Astrocyte (in vitro differentiated cells and primary cell): ENCODE measurements around the gene PLSCR3. TPM values are rescaled to one million over a fixed set of nuclear protein-coding genes. Genes with fewer than 3 reads are reported as not detected.

ENCODE experiments used
- DNase-seq: peaks from one replicate; pipeline ENCODE4 v3.0.0-alpha.2; 2010; ENCODE audit warnings: low read depth
- FAIRE-seq: peaks from 2 replicates; lab custom pipeline; 2011; peaks lifted over from hg19 to GRCh38; lab: Jason Lieb, UNC
- H2AFZ ChIP-seq: 2 replicates; pipeline ENCODE4 v1.6.0; 2012; ENCODE audit warnings: low read depth, low read length, inconsistent platforms
- H3K27ac ChIP-seq: 2 replicates; pipeline ENCODE4 v1.5.1; 2011; ENCODE audit warnings: low read depth, low read length, inconsistent platforms
- H3K27me3 ChIP-seq: 2 replicates; pipeline ENCODE4 v1.6.0; 2011; ENCODE audit warnings: low read length, inconsistent platforms; ENCODE audit not compliant: insufficient read depth
- H3K36me3 ChIP-seq: 2 replicates; pipeline ENCODE4 v1.5.1; 2011; ENCODE audit warnings: low read length, inconsistent platforms; ENCODE audit not compliant: insufficient read depth
- H3K4me1 ChIP-seq: 2 replicates; pipeline ENCODE4 v1.5.1; 2011; ENCODE audit warnings: low read length, inconsistent platforms; ENCODE audit not compliant: insufficient read depth
- H3K4me2 ChIP-seq: 2 replicates; pipeline ENCODE4 v1.6.0; 2012; ENCODE audit warnings: low read length, inconsistent platforms
- H3K4me3 ChIP-seq: 2 replicates; pipeline ENCODE4 v1.5.1; 2011; ENCODE audit warnings: low read depth, mild to moderate bottlenecking, low read length, inconsistent platforms; ENCODE audit not compliant: insufficient read depth
- H3K79me2 ChIP-seq: 2 replicates; pipeline ENCODE4 v1.6.0; 2012; ENCODE audit warnings: mild to moderate bottlenecking, low read length, inconsistent platforms; ENCODE audit not compliant: insufficient read depth
- H3K9ac ChIP-seq: 2 replicates; pipeline ENCODE4 v1.6.0; 2012; ENCODE audit warnings: mild to moderate bottlenecking, low read length, inconsistent platforms
- H3K9me3 ChIP-seq: 2 replicates; pipeline ENCODE4 v1.5.1; 2012; ENCODE audit warnings: low read depth, mild to moderate bottlenecking, low read length, inconsistent platforms; ENCODE audit not compliant: insufficient read depth
- H4K20me1 ChIP-seq: 2 replicates; pipeline ENCODE4 v1.6.0; 2012; ENCODE audit warnings: low read length, inconsistent platforms; ENCODE audit not compliant: insufficient read depth
- H3K27ac Mint-ChIP-seq: one replicate; pipeline ENCODE4 v1.8.0; 2021; ENCODE audit warnings: mild to moderate bottlenecking, mixed read lengths; ENCODE audit not compliant: unreplicated experiment
- H3K27me3 Mint-ChIP-seq: one replicate; pipeline ENCODE4 v1.8.0; 2021; ENCODE audit warnings: low read depth, mixed read lengths; ENCODE audit not compliant: unreplicated experiment
- H3K36me3 Mint-ChIP-seq: one replicate; pipeline ENCODE4 v1.8.0; 2021; ENCODE audit warnings: low read depth, mixed read lengths; ENCODE audit not compliant: unreplicated experiment
- H3K4me1 Mint-ChIP-seq: one replicate; pipeline ENCODE4 v1.8.0; 2021; ENCODE audit warnings: low read depth, mixed read lengths; ENCODE audit not compliant: unreplicated experiment
- H3K4me3 Mint-ChIP-seq: one replicate; pipeline ENCODE4 v1.8.0; 2021; ENCODE audit warnings: mild to moderate bottlenecking, moderate library complexity, mixed read lengths; ENCODE audit not compliant: unreplicated experiment
- H3K9me3 Mint-ChIP-seq: one replicate; pipeline ENCODE4 v1.8.0; 2021; ENCODE audit warnings: mild to moderate bottlenecking, mixed read lengths; ENCODE audit not compliant: unreplicated experiment
- CTCF ChIP-seq: IDR thresholded peaks from 2 replicates; pipeline ENCODE4 v1.5.1; 2011; ENCODE audit warnings: low read depth, mild to moderate bottlenecking, inconsistent platforms, low read length, moderate library complexity; ENCODE audit not compliant: insufficient read depth
- EZH2 ChIP-seq: IDR thresholded peaks from 2 replicates; pipeline ENCODE4 v1.6.1; 2012; ENCODE audit warnings: mild to moderate bottlenecking, low read length, inconsistent platforms; ENCODE audit not compliant: insufficient read depth
- total RNA-seq: library from RNA; stranded (reverse); gene quantifications from 2 replicates; pipeline ENCODE4 v1.2.1, GENCODE V29; 2021

PLSCR3 gene
- total RNA-seq, 1 donor from 2014 or later = 67.6 TPM

- no peaks in the 10 kb centered on the region for H3K9me3 ChIP-seq
- TF ChIP-seq EZH2 = no peak
- no peak for TF ChIP-seq CTCF
- no peaks in the 10 kb centered on the region for H3K27me3 ChIP-seq
- H3K4me1 ChIP-seq = peaks cover 10% of the 10 kb centered on the region
- H3K36me3 ChIP-seq = peaks cover 3% of the 10 kb centered on the region
- no peak overlapping the region for H3K4me3 Mint-ChIP-seq
- no peak overlapping the region for H3K4me2 ChIP-seq
- peaks cover 28% of the 10 kb centered on the region for H3K36me3 Mint-ChIP-seq
- DNase-seq (no peak), FAIRE-seq (no peak)
- H3K79me2 ChIP-seq = peaks cover 17% of the 10 kb centered on the region
- H3K27ac Mint-ChIP-seq = no peak overlapping the region
- H3K9ac ChIP-seq = no peak overlapping the region
- H3K4me1 Mint-ChIP-seq = peaks cover 11% of the 10 kb centered on the region
- no peaks in the 10 kb centered on the region for H3K27me3 Mint-ChIP-seq
- H3K4me3 ChIP-seq = no peak overlapping the region
- no peak overlapping the region for H2AFZ ChIP-seq
- H4K20me1 ChIP-seq = peaks cover 20% of the 10 kb centered on the region
- H3K9me3 Mint-ChIP-seq = no peaks in the 10 kb centered on the region
- H3K27ac ChIP-seq = no peak overlapping the region
Observed at GRCh38 chr17:7408252-7408727, 14.0 kb upstream of the PLSCR3 start.

- FAIRE-seq (no peak), DNase-seq (no peak)
- H3K27ac Mint-ChIP-seq = peak within 1 kb of the TSS; percentile 66
- no peaks in the 10 kb centered on the region for H3K9me3 Mint-ChIP-seq
- peaks cover 24% of the 10 kb centered on the region for H4K20me1 ChIP-seq
- no peak within 1 kb of the TSS for H2AFZ ChIP-seq
- peaks cover 3% of the 10 kb centered on the region for H3K36me3 ChIP-seq
- no peak within 1 kb of the TSS for H3K27ac ChIP-seq
- no peak within 1 kb of the TSS for H3K9ac ChIP-seq
- peak within 1 kb of the TSS; percentile 96 for H3K4me3 Mint-ChIP-seq
- H3K36me3 Mint-ChIP-seq = peaks cover 21% of the 10 kb centered on the region
- peaks cover 13% of the 10 kb centered on the region for H3K4me1 ChIP-seq
- TF ChIP-seq EZH2 (no peak), CTCF (no peak)
- peaks cover 23% of the 10 kb centered on the region for H3K79me2 ChIP-seq
- peak within 1 kb of the TSS; percentile 46 for H3K4me2 ChIP-seq
- peaks cover 11% of the 10 kb centered on the region for H3K4me1 Mint-ChIP-seq
- no peaks in the 10 kb centered on the region for H3K9me3 ChIP-seq
- no peaks in the 10 kb centered on the region for H3K27me3 ChIP-seq
- no peaks in the 10 kb centered on the region for H3K27me3 Mint-ChIP-seq
- H3K4me3 ChIP-seq = no peak within 1 kb of the TSS
Observed at GRCh38 chr17:7407485-7408251, 13.3 kb upstream of the PLSCR3 start, which contains the start of gene NLGN2. NLGN2 (plus strand) TSS chr17:7407845; CDS start chr17:7408256, 411 bp downstream.

- H3K9ac ChIP-seq = no peak overlapping the region
- peaks cover 11% of the 10 kb centered on the region for H3K4me1 Mint-ChIP-seq
- peak overlapping the region; percentile 69 for H3K4me3 Mint-ChIP-seq
- FAIRE-seq = no peak
- H3K27me3 ChIP-seq = no peaks in the 10 kb centered on the region
- no peak overlapping the region for H3K27ac ChIP-seq
- TF ChIP-seq CTCF (no peak), EZH2 (no peak)
- H3K79me2 ChIP-seq = peaks cover 24% of the 10 kb centered on the region
- peaks cover 25% of the 10 kb centered on the region for H4K20me1 ChIP-seq
- H3K27ac Mint-ChIP-seq = peak overlapping the region; percentile 66
- peaks cover 18% of the 10 kb centered on the region for H3K36me3 Mint-ChIP-seq
- H3K36me3 ChIP-seq = peaks cover 3% of the 10 kb centered on the region
- H3K9me3 ChIP-seq = no peaks in the 10 kb centered on the region
- no peak overlapping the region for H2AFZ ChIP-seq
- H3K27me3 Mint-ChIP-seq = no peaks in the 10 kb centered on the region
- H3K4me1 ChIP-seq = peaks cover 13% of the 10 kb centered on the region
- no peaks in the 10 kb centered on the region for H3K9me3 Mint-ChIP-seq
- no peak overlapping the region for H3K4me3 ChIP-seq
- H3K4me2 ChIP-seq = peak overlapping the region; percentile 46
- DNase-seq = no peak
Observed at GRCh38 chr17:7407082-7407481, 12.8 kb upstream of the PLSCR3 start.
